GM12878 (cell line): Measurements from ENCODE around the gene MATN4. TPM values are rescaled to one million over a fixed set of nuclear protein-coding genes. Genes with fewer than 3 reads are reported as not detected.

Experiments
- ATAC-seq: fragments of 200-7000 bp; cut with Tn5 transposase; 3 replicates; pipeline ENCODE4 v1.9.1; 2020; ENCODE audit warnings: mild to moderate bottlenecking, moderate library complexity
- BruUV-seq: library from RNA; stranded (reverse); fragments of 400-500 nt; replicated peaks from 2 replicates; lab custom pipeline; 2021; lab: Mats Ljungman, UMichigan
- CTCF ChIA-PET: fragments of 300-600 bp; sonication (Branson Sonifier 250); formaldehyde crosslinking; extraction: SDS; loops from one replicate; lab custom pipeline; 2021; ENCODE audit warnings: inconsistent platforms; lab: Yijun Ruan, JAX
- POLR2A ChIA-PET: fragments of 350-600 bp; formaldehyde crosslinking; extraction: SDS; loops from one replicate; lab custom pipeline; 2021; ENCODE audit warnings: inconsistent platforms; lab: Charles Lee
- RAD21 ChIA-PET: fragments of 300-600 bp; sonication (Branson Sonifier 250); formaldehyde crosslinking; loops from one replicate; lab custom pipeline; 2023; ENCODE audit warnings: antibody characterized with exemption; ENCODE audit not compliant: unreplicated experiment; lab: Charles Lee
- SMC1A ChIA-PET: fragments of 300-600 bp; sonication (Branson Sonifier 250); formaldehyde crosslinking; loops from one replicate; lab custom pipeline; 2023; ENCODE audit not compliant: unreplicated experiment, uncharacterized antibody; lab: Charles Lee
- DNase-seq: peaks from one replicate; pipeline ENCODE4 v3.0.0-alpha.2; 2011; ENCODE audit warnings: low read depth, low spot score
- FAIRE-seq: peaks from 3 replicates; lab custom pipeline; 2011; peaks lifted over from hg19 to GRCh38; lab: Jason Lieb, UNC
- H2AFZ ChIP-seq: 2 replicates; pipeline ENCODE4 v1.6.0; 2011; ENCODE audit warnings: low read depth, low read length, control low read depth; ENCODE audit not compliant: control insufficient read depth
- H3K27ac ChIP-seq: 2 replicates; pipeline ENCODE4 v1.5.1; 2011; ENCODE audit warnings: control low read depth; ENCODE audit not compliant: control insufficient read depth, insufficient read depth
- H3K27me3 ChIP-seq, 2 experiments: replicated peaks in 1 of 2; 2 replicates each; pipeline versions ENCODE4 v1.6.0 to v1.6.1; 2011; ENCODE audit warnings: low read length in 1 of 2; ENCODE audit not compliant: control insufficient read depth in 2 of 2, insufficient read depth in 2 of 2
- H3K36me3 ChIP-seq, 2 experiments: 2 replicates each; pipeline ENCODE4 v1.5.1; 2011; ENCODE audit warnings: low read length in 1 of 2; ENCODE audit not compliant: control insufficient read depth in 2 of 2, insufficient read depth in 2 of 2
- H3K4me1 ChIP-seq: 2 replicates; pipeline ENCODE4 v1.6.1; 2011; ENCODE audit warnings: mild to moderate bottlenecking, low read length, moderate library complexity, mixed read lengths; ENCODE audit not compliant: control insufficient read depth, insufficient read depth
- H3K4me2 ChIP-seq: 2 replicates; pipeline ENCODE4 v1.6.0; 2011; ENCODE audit warnings: control low read depth; ENCODE audit not compliant: control insufficient read depth, insufficient read depth
- H3K4me3 ChIP-seq: fragments of 200-600 bp; sonication (generic); 2 replicates; pipeline ENCODE4 v1.5.1; 2016
- H3K79me2 ChIP-seq: 2 replicates; pipeline ENCODE4 v1.6.0; 2011; ENCODE audit warnings: low read length; ENCODE audit not compliant: control insufficient read depth, insufficient read depth
- H3K9ac ChIP-seq: 2 replicates; pipeline ENCODE4 v1.8.0; 2011; ENCODE audit warnings: low read length, control low read depth, mixed read lengths; ENCODE audit not compliant: control insufficient read depth, insufficient read depth
- H3K9me3 ChIP-seq: replicated peaks from 3 replicates; pipeline ENCODE4 v1.5.1; 2011; ENCODE audit warnings: mild to moderate bottlenecking, low read length; ENCODE audit not compliant: control insufficient read depth, insufficient read depth
- H4K20me1 ChIP-seq: 2 replicates; pipeline ENCODE4 v1.6.0; 2011; ENCODE audit not compliant: control insufficient read depth, insufficient read depth
- ATF7 ChIP-seq: fragments of 450-650 bp; IDR thresholded peaks from 2 replicates; pipeline ENCODE4 v1.6.1; 2016; ENCODE audit warnings: low read depth, mild to moderate bottlenecking
- BCLAF1 ChIP-seq: fragments of 450-650 bp; IDR thresholded peaks from 2 replicates; pipeline ENCODE4 v1.6.1; 2017; ENCODE audit warnings: antibody characterized with exemption, mild to moderate bottlenecking, moderate library complexity
- CHD2 ChIP-seq: IDR thresholded peaks from 2 replicates; pipeline ENCODE4 v1.6.1; 2011; ENCODE audit warnings: low read depth, low read length, improper control_type of control experiment, borderline replicate concordance
- CREB1 ChIP-seq: IDR thresholded peaks from 2 replicates; pipeline ENCODE4 v1.6.1; 2012; ENCODE audit warnings: low read depth, mild to moderate bottlenecking, inconsistent platforms
- FOXM1 ChIP-seq: IDR thresholded peaks from 2 replicates; pipeline ENCODE4 v1.6.1; 2012; ENCODE audit warnings: low read depth, mild to moderate bottlenecking, inconsistent platforms, low read length, moderate library complexity
- MYB ChIP-seq: fragments of 150-350 bp; IDR thresholded peaks from 2 replicates; pipeline ENCODE4 v1.6.1; 2014; ENCODE audit warnings: mild to moderate bottlenecking, low read depth, low read length, borderline replicate concordance
- PML ChIP-seq: IDR thresholded peaks from 2 replicates; pipeline ENCODE4 v1.6.1; 2012; ENCODE audit warnings: low read length, inconsistent platforms
- POLR2AphosphoS2 ChIP-seq: IDR thresholded peaks from 2 replicates; pipeline ENCODE4 v1.6.1; 2011; ENCODE audit warnings: low read depth, mild to moderate bottlenecking, low read length, improper control_type of control experiment, moderate library complexity
- POU2F2 ChIP-seq: IDR thresholded peaks from 3 replicates; pipeline ENCODE4 v1.6.1; 2011; ENCODE audit warnings: low read depth, mild to moderate bottlenecking, low read length, borderline replicate concordance
- RELA ChIP-seq: fragments of 450-650 bp; IDR thresholded peaks from 2 replicates; pipeline ENCODE4 v1.8.0; 2014; ENCODE audit warnings: borderline replicate concordance; ENCODE audit not compliant: partially characterized antibody
- SIX5 ChIP-seq: IDR thresholded peaks from 2 replicates; pipeline ENCODE4 v1.6.1; 2011; ENCODE audit warnings: mild to moderate bottlenecking, low read depth, low read length, moderate library complexity; ENCODE audit not compliant: severe bottlenecking
- ZNF217 ChIP-seq: fragments of 450-650 bp; IDR thresholded peaks from 2 replicates; pipeline ENCODE4 v1.6.1; 2017; ENCODE audit warnings: antibody characterized with exemption, mild to moderate bottlenecking
- ZNF24 ChIP-seq: fragments of 450-650 bp; IDR thresholded peaks from 2 replicates; pipeline ENCODE4 v1.6.1; 2017; ENCODE audit warnings: antibody characterized with exemption, mild to moderate bottlenecking
- WGBS: methylation state at CpG from one replicate; pipeline ENCODE4 v1.1.6; 2016; ENCODE audit warnings: low lambda C conversion rate; ENCODE audit not compliant: insufficient replicate concordance, insufficient coverage; ENCODE audit errors: missing lambda C conversion rate; 5-methylcytosine and 5-hydroxymethylcytosine counted together
- in situ Hi-C: fragments of 300-500 bp; cut with MboI; formaldehyde crosslinking; loops from 9 replicates; pipeline ENCODE4 v1.14.3; 2018; ENCODE audit warnings: mixed read lengths
- intact Hi-C: fragments of 100-400 bp; cut with micrococcal nuclease; formaldehyde crosslinking; loops from one replicate; pipeline ENCODE4 v1.14.2; 2022; ENCODE audit not compliant: unreplicated experiment
- polyA plus RNA-seq, 11 experiments: library from polyadenylated mRNA; depleted of rRNA in 4 of 11; unstranded in 6 of 11; stranded (reverse) in 5 of 11; fragments of >200 nt; fragmentation: Nextera tagmentation in 4 of 11; fragmentation: Illumina TruSeq in 1 of 11; extraction: Ambion mirVana in 4 of 11; extraction: Trizol in 1 of 11; gene quantifications; 1 replicate in 1 of 11; 2 replicates in 10 of 11; pipeline versions ENCODE4 v1.2.1 to v1.2.3, GENCODE V29; 2011 to 2016; ENCODE audit warnings: inconsistent platforms in 2 of 11, missing spikeins in 2 of 11, low read depth in 1 of 11
- total RNA-seq, 4 experiments: library from RNA; depleted of rRNA in 3 of 4; stranded (reverse); fragments of >200 nt in 3 of 4; fragmentation: Illumina TruSeq in 1 of 4; extraction: Trizol in 1 of 4; gene quantifications; 2 replicates each; pipeline versions ENCODE4 v1.2.1 to v1.2.3, GENCODE V29; 2013 to 2021
- TF ChIP-seq, protein P1 (sequence below): fragments of 450-650 bp; IDR thresholded peaks from 2 replicates; pipeline ENCODE4 v1.6.1; 2017; ENCODE audit warnings: low read depth, mild to moderate bottlenecking, moderate library complexity

MATN4 gene
- total and polyA plus RNA-seq, 10 of the 15 experiments (the other 5 are each of a cell fraction or from before 2014, with no cell fraction given): 0.10 to 0.15 TPM; not detected in 8

DNA sequence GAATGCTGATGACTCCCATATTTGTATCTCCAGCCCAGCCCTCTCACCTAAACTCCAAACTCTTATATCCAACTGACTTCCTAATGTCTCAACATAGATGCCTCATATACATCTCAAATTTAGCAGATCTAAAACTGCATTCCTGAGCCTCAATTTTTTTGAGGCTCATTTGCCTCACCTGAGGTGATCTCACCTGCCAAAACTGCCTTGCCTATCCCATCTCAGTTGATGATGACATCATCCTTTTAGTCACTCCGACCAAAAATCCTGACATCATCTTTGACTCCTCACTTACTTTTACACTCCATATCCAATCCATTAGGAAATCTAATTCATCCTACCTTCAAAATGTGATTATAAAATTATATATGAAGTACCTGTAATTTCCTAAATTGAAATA is 28.1 kb downstream of the MATN4 start:
- FAIRE-seq (no peak), ATAC-seq (no peak), DNase-seq (no peak)
- ChIA-PET CTCF (interaction anchor here (1.0 to 1.9 kb wide), 2 partner anchors 11 to 14 kb away, joined by 3 to 7 read pairs; no protein-coding TSS in a partner anchor), POLR2A (no interaction called here), SMC1A (interaction anchor here (0.6 kb wide), 1 partner anchor 25 kb away, joined by 3 read pairs; the partner anchor contains the start of gene SLPI), RAD21 (no interaction called here)
- Histone ChIP-seq H3K9me3 (no peaks in the 10 kb centered on the region), H3K4me1 (no peaks in the 10 kb centered on the region), H3K9ac (no peak overlapping the region), H3K4me2 (no peak overlapping the region), H3K36me3 (no peaks in the 10 kb centered on the region), H3K27me3 (peaks cover 2 to 4% of the 10 kb centered on the region in 2 experiments), H2AFZ (no peak overlapping the region), H4K20me1 (no peaks in the 10 kb centered on the region), H3K79me2 (no peaks in the 10 kb centered on the region), H3K4me3 (no peak overlapping the region), H3K27ac (no peak overlapping the region)
- in situ Hi-C loops (no loop called here), intact Hi-C loops (no loop called here)
- no TSS peak for BruUV-seq
- 0 out of 2 replicates have a peak, but pooled peaks have one; percentile 25 for TF ChIP-seq ATF7
- no peak for TF ChIP-seq POU2F2
- no peak for TF ChIP-seq ZNF217
- TF ChIP-seq PML: no peak
- 0% methylated on average over 1 of the region's 1 CpG for WGBS

- WGBS: 34% methylated on average over 3 of the region's 3 CpGs
- H4K20me1 ChIP-seq: no peaks in the 10 kb centered on the region
- SMC1A ChIA-PET: no interaction called here
- intact Hi-C loops (no loop called here), in situ Hi-C loops (no loop called here)
- POLR2A ChIA-PET: interaction anchor here (0.6 kb wide), 1 partner anchor 11 kb away, joined by 3 read pairs; no protein-coding TSS in a partner anchor
- no TSS peak for BruUV-seq
- no peak overlapping the region for H3K4me3 ChIP-seq
- H3K27ac ChIP-seq: no peak overlapping the region
- FAIRE-seq (no peak), ATAC-seq (no peak), DNase-seq (no peak)
- H3K36me3 ChIP-seq: no peaks in the 10 kb centered on the region
- no peak overlapping the region for H3K9ac ChIP-seq
- H3K4me1 ChIP-seq: no peaks in the 10 kb centered on the region
- H3K27me3 ChIP-seq: peaks cover 0 to 5% of the 10 kb centered on the region in 2 experiments; a peak in 3 of 4 replicates
- RAD21 ChIA-PET: no interaction called here
- no peak overlapping the region for H2AFZ ChIP-seq
- H3K79me2 ChIP-seq: no peaks in the 10 kb centered on the region
- H3K9me3 ChIP-seq: no peaks in the 10 kb centered on the region
- CTCF ChIA-PET: interaction anchor here (1.8 kb wide), 1 partner anchor 15 kb away, joined by 6 read pairs; no protein-coding TSS in a partner anchor
- H3K4me2 ChIP-seq: no peak overlapping the region
- TF ChIP-seq FOXM1: no peak
- no peak for TF ChIP-seq CHD2
- no peak for TF ChIP-seq CREB1
- TF ChIP-seq SIX5: no peak
- TF ChIP-seq, protein P1, sequence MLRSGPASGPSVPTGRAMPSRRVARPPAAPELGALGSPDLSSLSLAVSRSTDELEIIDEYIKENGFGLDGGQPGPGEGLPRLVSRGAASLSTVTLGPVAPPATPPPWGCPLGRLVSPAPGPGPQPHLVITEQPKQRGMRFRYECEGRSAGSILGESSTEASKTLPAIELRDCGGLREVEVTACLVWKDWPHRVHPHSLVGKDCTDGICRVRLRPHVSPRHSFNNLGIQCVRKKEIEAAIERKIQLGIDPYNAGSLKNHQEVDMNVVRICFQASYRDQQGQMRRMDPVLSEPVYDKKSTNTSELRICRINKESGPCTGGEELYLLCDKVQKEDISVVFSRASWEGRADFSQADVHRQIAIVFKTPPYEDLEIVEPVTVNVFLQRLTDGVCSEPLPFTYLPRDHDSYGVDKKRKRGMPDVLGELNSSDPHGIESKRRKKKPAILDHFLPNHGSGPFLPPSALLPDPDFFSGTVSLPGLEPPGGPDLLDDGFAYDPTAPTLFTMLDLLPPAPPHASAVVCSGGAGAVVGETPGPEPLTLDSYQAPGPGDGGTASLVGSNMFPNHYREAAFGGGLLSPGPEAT: no peak
- TF ChIP-seq RELA: no peak
- TF ChIP-seq POLR2AphosphoS2: no peak
- no peak for TF ChIP-seq BCLAF1
- no peak for TF ChIP-seq ZNF24
- no peak for TF ChIP-seq MYB
These were observed 32.8 kb downstream of the MATN4 start for GRCh38 chr20:45275338-45275737.
